ENCODE measurements around the gene LCE3B.

- no peak for TF ChIP-seq POLR2A (IDR thresholded peaks at IDR 0.05; ENCODE audit: low read depth, low read length)
- TF ChIP-seq POLR2AphosphoS5 (IDR thresholded peaks at IDR 0.05; ENCODE audit: low read depth, low read length), result no peak
Observed at GRCh38 chr1:152663098-152663497, 49.5 kb downstream of the LCE3B start, which contains the start of gene LCE2D.

Measured in GM12892 (cell line).